HG02840 (cell line): ENCODE results near the gene STMP1.
"Not testable (repeated sequence)": the region's sequence is repeated elsewhere in the genome, so short reads cannot be mapped to it uniquely, and the experiment has no call there.

Source experiments
- ATAC-seq: cut with Tn5 transposase; IDR thresholded peaks from one replicate; pipeline ENCODE4 v1.9.1; 2021; ENCODE audit warnings: mild to moderate bottlenecking, moderate library complexity, moderate number of reproducible peaks; ENCODE audit not compliant: unreplicated experiment, low FRiP score

Gene STMP1

DNA sequence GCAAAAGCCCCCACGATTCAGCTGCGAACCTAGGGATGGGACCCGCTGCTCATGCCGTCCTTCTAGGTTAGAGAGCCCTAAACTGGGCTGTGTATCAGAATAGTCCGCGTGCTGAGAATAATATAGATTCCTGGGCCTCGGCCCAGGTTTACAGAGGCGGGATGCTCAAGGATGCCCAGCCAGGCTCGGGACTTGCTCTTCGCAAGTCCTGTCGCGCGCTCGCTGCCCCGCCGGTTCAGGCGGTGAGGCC is 266 bp upstream of the STMP1 start:
- ATAC-seq = no peak

DNA sequence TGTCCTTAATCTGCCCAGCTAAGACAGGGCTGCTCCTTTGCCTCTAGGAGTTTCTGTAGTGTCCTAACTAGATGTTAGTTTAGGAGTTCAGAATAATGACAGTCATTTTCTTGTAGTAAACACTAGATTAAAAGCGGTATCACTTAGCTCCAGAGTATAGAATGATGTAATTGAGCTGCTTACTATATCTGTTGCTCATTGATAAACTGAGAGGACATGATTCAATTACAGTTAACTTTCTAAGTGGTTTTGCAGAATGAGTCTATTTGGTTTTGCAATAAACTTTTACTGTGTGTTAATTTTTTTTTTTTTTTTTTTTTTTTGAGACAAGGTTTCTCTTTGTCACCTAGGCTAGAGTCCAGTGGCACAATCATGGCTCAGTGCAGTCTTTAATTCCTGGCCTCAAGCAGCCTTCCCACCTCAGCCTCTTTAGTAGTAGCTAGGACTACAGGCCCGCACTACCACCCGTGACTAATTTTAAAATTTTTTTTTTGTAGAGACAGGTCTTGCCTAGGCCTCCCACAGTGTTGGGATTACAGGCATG is 1.8 kb downstream of the STMP1 start:
- ATAC-seq = no peak

DNA sequence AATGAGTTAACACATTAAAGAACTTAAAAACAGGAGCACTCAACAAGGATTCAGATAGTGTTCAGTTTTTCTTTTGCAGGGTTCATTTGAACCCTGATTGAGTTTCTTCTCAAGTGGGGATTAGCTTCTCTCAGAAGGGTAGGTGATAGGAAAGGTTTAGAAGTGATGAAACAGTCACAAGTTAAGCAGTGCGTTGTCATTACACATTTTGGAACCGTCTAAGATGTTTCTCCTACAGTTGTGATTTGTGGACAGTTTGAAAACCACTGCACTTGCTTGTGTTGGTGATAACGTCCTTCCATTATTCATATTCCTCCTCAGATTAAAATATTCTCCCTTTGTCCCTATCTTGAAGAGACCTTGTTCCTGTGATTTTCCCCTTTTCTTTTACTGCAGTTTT is 2.7 kb downstream of the STMP1 start:
- no peak for ATAC-seq

DNA sequence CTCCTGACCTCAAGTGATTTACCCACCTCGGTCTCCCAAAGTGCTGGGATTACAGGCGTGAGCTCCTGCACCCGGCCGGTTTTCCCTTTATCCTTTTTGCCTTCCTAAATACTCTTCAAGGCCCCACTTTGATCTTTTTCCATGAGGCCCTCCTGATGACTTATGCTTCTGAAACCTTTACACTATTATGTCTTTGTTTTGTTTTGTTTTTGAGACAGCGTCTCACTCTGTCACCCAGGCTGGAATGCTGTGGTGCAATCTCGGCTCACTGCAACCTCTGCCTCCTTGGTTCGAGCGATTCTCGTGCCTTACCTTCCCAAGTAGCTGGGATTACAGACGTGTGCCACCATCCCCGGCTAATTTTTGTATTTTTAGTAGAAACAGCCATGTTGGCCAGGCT is 3.8 kb downstream of the STMP1 start:
- no peak for ATAC-seq

DNA sequence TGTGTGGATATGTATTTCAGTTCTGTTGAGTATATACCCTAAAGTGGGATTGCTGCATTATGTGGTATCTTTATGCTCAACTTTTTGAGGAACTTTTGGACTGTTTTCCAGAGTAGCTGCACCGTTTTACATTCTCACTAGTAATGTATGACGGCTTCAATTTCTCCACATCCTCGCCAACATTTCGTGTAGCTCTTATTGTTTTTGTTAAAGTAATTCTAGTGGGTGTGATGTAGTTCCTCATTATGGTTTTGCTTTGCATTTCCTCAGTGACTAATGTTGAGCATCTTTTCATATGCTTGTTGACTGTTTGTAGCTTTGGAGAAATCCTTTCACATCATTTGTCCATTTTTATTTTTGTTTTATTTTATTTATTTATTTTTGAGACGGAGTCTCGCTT is 4.5 kb downstream of the STMP1 start:
- no peak for ATAC-seq

DNA sequence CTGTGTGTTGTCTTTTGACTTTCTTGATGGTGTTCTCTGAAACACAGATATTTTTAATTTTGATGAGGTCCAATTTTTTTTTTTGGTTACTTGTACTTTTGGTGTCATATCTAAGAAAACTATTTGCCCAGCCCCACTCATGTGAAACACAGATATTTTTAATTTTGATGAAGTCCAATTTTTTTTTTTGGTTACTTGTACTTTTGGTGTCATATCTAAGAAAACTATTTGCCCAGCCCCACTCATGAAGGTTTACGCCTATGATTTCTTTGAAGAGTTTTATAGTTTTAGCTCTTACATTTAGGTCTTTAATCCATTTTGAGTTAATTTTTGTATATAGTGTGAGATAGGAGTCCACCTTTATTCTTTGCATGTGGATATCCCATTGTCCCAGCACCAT is 5.3 kb downstream of the STMP1 start:
- ATAC-seq = not testable (repeated sequence)

GRCh38 chr7:135668852-135669395 is 6.6 kb downstream of the STMP1 start:
- not testable (repeated sequence) for ATAC-seq

DNA sequence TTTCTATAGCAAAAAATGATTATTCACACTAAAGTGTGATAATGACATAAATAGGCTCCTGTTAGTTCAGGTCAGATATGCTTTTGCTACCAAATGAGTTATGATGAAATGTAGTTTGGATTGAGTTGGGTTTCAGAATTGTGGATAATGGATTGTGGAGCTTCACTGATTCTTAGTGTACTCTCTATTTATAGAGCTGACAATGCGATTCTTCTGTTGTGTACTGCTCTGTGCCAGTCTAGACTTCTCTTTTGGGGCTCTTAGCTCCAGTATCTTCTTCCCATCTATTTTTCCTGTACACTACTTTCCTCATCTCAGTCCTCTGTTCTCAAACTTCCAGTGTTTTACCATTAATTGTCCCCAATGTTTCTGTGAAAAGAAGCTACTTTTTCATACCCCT is 7.5 kb downstream of the STMP1 start:
- ATAC-seq = no peak

GRCh38 chr7:135670179-135670578 is 7.9 kb downstream of the STMP1 start:
- no peak for ATAC-seq

- no peak for ATAC-seq
Measured at GRCh38 chr7:135672560-135673359, 10.4 kb downstream of the STMP1 start.

GRCh38 chr7:135673360-135673706 is 11.0 kb downstream of the STMP1 start:
- ATAC-seq = no peak

DNA sequence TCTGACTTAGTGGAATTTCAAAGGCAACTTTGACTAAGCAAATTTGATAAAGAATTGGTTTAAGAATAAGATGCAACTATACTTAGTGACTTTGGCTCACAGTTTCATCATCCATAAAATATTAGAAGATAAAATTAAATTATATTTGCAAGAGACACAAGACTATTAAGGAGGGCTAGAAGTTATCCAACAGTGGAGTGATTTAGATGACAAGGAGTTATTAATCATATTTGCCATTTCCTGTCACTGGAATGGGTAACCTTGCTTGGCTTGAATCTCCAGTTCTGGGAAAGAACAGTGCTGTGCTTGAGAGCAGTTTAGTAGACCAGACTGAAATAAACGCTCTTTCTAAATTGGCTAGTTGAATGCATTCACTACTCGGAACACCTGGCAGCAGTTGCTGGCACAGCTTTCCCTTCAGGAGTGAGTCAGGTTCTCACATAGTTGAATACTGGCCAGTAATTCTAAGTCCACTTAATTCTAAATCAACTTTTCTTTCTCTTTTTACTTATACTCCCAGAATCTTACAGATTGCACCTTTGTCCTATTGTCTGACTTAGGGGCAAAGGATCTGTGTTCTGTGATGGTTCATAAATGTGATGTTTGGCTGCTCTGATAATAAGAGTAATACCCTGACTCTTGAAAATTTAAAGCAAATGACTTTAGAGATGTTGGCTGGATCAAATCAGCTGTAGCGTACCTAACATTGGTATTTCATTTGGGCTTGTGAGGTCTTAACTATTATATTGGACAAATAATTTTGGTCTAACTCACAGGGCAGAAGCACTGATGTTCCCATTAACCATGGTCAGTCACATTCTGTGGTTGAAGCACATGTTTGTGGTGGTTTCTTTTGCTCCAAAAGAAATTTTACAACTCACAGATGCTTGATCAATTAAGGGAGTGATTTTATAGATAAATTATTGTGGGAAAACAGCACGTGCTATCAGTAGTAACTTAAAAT is 16.6 kb downstream of the STMP1 start:
- ATAC-seq = no peak

DNA sequence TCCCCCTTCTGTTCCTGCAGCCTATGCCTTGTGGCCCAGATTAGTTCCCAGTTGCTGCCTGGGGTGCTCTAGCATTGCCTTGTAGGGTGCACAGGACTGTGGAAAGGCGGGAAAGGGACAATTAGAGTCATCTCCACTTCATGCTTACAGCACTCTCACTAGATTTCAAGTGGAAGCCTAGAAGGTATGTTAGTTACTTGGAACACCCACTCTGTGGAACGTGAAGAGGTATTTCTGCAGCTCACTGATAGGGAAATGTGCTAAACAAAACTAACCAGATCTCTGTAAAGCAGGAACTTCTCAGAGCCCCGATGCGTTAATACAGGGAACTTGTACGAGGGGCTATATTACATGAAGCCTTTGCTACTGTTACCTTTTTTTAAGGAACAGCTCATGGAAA is 19.4 kb downstream of the STMP1 start:
- no peak for ATAC-seq

GRCh38 chr7:135682191-135682590 is 19.9 kb downstream of the STMP1 start:
- ATAC-seq = no peak

DNA sequence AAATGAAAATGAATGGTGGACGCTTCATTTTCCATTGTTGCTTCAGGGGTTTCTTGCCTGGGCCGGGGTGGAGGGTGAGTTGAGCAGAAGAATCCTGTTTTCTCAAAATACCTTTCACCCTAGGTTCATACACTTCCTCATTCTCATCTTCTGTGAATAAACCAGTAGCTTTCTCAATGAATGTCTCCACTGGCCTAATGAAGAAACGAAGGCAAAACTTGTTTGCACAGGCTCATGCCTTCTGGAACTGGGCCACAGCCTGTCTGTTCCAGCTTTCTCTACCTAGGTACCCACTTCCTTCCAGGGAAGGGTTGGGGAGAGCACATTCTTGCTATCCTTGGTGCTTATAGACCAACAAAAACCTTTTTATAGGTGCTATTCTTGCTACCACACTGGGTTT is 21.3 kb downstream of the STMP1 start:
- no peak for ATAC-seq

GRCh38 chr7:135684136-135684535 is 21.8 kb downstream of the STMP1 start:
- no peak for ATAC-seq

GRCh38 chr7:135684699-135685098 is 22.4 kb downstream of the STMP1 start:
- ATAC-seq = no peak

DNA sequence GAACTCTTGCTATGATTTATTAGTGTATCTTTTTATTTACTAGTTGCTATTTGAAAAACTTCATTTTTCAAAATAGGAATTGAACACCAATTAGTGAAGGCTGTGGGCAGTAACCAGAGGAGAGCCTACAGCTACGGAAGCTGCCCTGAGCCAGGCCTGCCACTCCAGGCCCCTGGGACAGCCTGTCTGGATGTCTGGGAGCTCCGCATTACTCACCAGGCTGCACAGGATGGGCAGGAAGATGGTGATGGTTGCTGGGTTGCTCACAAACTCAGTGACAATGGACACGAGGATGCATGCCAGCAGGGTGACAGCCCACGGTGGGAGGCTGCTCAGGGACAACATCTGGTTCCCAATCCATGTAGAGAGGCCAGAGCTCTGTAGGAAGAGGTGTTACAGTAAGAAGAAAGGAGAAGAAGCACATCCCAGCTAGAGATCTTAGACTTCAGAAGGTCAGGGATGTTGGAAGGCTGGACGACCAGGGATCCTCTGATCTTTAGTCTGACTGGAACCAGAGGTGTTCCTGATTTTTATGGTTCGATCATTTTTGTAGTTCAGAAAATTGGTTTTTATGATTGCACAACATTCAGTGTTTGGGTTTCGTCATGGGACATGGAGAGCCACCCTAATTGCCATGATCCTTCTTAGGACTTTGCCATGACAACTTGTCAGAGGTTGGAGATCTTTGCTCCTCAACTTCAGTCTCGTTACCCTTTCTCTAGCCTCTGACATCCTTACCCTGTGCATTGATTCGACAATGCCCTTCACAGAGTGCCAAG is 23.2 kb downstream of the STMP1 start:
- ATAC-seq = no peak

GRCh38 chr7:135687466-135687865 is 25.2 kb downstream of the STMP1 start:
- ATAC-seq = no peak

GRCh38 chr7:135690566-135690965 is 28.3 kb downstream of the STMP1 start:
- ATAC-seq = no peak

GRCh38 chr7:135692055-135692454 is 29.7 kb downstream of the STMP1 start:
- no peak for ATAC-seq
